HG03378 (cell line): ENCODE data around the gene KIF9.
"Not testable (repeated sequence)": the region's sequence is repeated elsewhere in the genome, so short reads cannot be mapped to it uniquely, and the experiment has no call there.

Experiments
- ATAC-seq: cut with Tn5 transposase; IDR thresholded peaks from one replicate; pipeline ENCODE4 v1.9.1; 2021; ENCODE audit warnings: mild to moderate bottlenecking, moderate library complexity; ENCODE audit not compliant: unreplicated experiment

KIF9 gene

GRCh38 chr3:47294392-47294791 lies 11.8 kb upstream of the KIF9 start:
- no peak for ATAC-seq

GRCh38 chr3:47293822-47294221 lies 11.2 kb upstream of the KIF9 start:
- no peak for ATAC-seq

- peak; percentile 53 for ATAC-seq
Observed at GRCh38 chr3:47291754-47292420, 9.3 kb upstream of the KIF9 start.

GRCh38 chr3:47291158-47291753 lies 8.7 kb upstream of the KIF9 start:
- peak; percentile 26 for ATAC-seq

GRCh38 chr3:47288966-47289910 lies 6.6 kb upstream of the KIF9 start:
- no peak for ATAC-seq

GRCh38 chr3:47283591-47284364 lies 1.2 kb upstream of the KIF9 start:
- ATAC-seq: no peak

- no peak for ATAC-seq
Observed at GRCh38 chr3:47283193-47283537, 566 bp upstream of the KIF9 start.

GRCh38 chr3:47280519-47280918 lies 2.1 kb downstream of the KIF9 start:
- no peak for ATAC-seq

GRCh38 chr3:47276558-47276957 lies 6.0 kb downstream of the KIF9 start:
- no peak for ATAC-seq

- no peak for ATAC-seq
Observed at GRCh38 chr3:47274652-47275051, 7.9 kb downstream of the KIF9 start.

- ATAC-seq: no peak
Observed at GRCh38 chr3:47273564-47273963, 9.0 kb downstream of the KIF9 start.

GRCh38 chr3:47270526-47270925 lies 12.1 kb downstream of the KIF9 start:
- ATAC-seq: no peak

- no peak for ATAC-seq
Observed at GRCh38 chr3:47267490-47267824, 15.1 kb downstream of the KIF9 start.

GRCh38 chr3:47266709-47267489 lies 15.7 kb downstream of the KIF9 start:
- no peak for ATAC-seq

- no peak for ATAC-seq
Observed at GRCh38 chr3:47265725-47266428, 16.7 kb downstream of the KIF9 start.

GRCh38 chr3:47265008-47265407 lies 17.6 kb downstream of the KIF9 start:
- no peak for ATAC-seq

- no peak for ATAC-seq
Observed at GRCh38 chr3:47261301-47261700, 21.3 kb downstream of the KIF9 start.

- ATAC-seq: no peak
Observed at GRCh38 chr3:47260605-47261004, 22.0 kb downstream of the KIF9 start.

GRCh38 chr3:47259114-47259513 lies 23.5 kb downstream of the KIF9 start:
- no peak for ATAC-seq

- ATAC-seq: not testable (repeated sequence)
Observed at GRCh38 chr3:47256331-47256730, 26.3 kb downstream of the KIF9 start.
